HG03060 (cell line): ENCODE measurements around the gene ANKK1.

Source experiments
- ATAC-seq: cut with Tn5 transposase; IDR thresholded peaks from one replicate; pipeline ENCODE4 v1.9.1; 2021; ENCODE audit warnings: low read depth, moderate number of reproducible peaks; ENCODE audit not compliant: unreplicated experiment

The ANKK1 gene, protein sequence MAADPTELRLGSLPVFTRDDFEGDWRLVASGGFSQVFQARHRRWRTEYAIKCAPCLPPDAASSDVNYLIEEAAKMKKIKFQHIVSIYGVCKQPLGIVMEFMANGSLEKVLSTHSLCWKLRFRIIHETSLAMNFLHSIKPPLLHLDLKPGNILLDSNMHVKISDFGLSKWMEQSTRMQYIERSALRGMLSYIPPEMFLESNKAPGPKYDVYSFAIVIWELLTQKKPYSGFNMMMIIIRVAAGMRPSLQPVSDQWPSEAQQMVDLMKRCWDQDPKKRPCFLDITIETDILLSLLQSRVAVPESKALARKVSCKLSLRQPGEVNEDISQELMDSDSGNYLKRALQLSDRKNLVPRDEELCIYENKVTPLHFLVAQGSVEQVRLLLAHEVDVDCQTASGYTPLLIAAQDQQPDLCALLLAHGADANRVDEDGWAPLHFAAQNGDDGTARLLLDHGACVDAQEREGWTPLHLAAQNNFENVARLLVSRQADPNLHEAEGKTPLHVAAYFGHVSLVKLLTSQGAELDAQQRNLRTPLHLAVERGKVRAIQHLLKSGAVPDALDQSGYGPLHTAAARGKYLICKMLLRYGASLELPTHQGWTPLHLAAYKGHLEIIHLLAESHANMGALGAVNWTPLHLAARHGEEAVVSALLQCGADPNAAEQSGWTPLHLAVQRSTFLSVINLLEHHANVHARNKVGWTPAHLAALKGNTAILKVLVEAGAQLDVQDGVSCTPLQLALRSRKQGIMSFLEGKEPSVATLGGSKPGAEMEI

DNA sequence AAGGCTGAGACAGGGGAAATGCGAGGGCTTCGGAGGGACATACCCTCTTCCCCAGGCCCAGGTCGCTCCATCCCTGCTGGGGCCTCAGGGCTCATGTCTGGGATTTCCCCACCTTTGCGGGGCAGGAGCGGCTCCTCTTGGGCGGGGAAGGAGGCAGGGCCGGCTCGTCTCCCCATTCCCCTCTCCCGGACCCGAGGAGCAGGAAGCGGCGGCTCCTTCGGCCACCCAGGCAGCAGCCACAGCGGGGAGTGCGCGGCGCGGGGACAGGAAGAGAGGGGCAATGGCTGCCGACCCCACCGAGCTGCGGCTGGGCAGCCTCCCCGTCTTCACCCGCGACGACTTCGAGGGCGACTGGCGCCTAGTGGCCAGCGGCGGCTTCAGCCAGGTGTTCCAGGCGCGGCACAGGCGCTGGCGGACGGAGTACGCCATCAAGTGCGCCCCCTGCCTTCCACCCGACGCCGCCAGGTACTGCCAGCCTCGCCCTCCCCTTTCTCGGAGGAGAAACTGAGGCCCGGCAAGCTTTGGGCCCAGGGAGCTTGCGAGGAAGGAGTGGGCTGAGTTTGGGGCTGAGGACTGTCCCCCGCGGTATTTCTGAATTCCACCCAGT, at the start of gene ANKK1:
Gene ANKK1, plus strand, starts transcription at position 175 of the 607 bp plus-strand sequence. Its CDS starts 106 bp downstream, at position 281.
- no peak for ATAC-seq

DNA sequence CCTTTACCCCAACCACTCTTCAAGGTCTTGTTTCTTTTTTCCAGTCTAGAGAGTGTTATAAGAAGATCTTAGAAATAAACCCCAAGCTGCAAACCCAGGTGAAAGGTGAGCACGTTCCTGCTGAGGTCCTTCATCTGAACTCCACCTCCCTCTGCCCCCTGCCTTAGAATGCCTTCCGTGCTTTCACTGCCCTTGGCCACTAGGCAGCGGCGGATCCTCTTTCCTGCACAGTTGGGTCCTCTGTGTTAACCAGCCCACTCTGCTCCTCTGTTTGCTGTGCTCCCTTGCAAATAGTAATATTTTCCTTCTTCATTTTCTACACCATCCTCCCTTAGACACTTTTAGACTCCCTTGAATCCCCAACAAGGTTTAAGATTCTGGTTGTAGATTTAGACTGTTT, 48.8 kb upstream of the ANKK1 start:
- no peak for ATAC-seq

DNA sequence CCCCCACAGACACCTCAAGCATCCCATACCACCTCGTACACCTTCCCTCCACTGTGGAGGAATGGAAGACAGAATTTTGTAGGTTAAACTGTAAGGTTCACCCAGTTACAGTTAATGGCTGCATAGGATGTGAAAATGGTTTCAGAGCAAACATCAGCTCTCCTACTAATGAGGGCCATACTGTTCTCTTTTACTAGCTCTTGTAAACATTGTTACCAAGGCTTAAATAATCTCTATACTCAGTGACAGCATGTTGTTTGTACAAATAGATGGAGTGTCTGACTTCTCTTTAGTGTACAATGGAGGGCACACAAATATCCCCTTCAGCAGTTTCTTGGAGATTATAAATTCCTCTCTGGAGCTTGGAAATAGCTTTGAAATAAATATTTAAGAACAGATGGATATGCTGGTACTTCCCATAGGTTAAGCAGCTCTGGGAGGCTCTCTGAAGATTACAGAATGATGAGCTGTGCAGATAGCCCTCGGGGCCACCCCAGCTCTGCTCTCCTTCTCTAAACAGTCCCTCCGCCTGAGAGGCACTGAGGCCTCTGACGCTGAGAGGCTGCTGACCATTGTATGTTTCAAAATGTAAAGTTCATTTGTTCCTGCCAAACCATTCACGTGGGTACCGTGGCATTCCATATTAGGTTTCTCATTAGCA, 47.5 kb upstream of the ANKK1 start:
- ATAC-seq = no peak

DNA sequence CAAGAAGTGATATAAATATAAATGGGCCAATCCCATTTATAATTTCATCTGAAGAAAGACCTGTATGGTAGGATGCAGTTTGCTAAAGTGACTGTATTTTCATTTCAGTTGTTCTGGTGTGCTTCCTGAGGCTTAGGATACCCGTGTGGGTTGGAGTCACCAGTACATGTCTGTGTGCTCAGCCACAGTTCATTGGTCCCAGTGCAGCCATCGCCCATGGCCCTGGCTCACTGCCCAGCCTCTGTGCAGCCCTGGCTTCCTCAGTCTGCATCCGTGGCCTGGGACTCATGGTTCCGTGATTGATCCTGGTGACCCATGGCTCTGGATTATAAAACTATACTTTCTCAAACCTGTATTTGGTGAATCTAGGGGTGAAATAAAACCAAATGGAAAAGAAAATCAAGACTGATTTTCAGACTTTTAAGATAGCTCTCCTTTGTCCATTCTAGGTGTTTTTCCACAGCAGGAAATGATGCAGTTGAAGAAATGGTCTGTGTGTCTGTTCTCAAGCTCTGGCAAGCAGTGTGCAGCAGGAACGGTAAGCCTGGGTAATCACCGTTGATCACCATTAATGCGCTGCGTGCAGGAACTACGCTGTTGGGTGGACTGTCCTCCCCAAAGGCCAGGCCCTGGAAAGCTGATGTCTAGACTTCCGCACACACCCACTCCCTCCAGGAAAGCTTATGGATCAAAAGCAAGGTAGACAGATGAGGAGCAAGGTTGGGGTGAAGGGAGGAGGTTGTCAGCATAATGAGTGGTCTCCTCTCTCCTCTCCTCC, 46.0 kb upstream of the ANKK1 start:
- ATAC-seq = no peak

DNA sequence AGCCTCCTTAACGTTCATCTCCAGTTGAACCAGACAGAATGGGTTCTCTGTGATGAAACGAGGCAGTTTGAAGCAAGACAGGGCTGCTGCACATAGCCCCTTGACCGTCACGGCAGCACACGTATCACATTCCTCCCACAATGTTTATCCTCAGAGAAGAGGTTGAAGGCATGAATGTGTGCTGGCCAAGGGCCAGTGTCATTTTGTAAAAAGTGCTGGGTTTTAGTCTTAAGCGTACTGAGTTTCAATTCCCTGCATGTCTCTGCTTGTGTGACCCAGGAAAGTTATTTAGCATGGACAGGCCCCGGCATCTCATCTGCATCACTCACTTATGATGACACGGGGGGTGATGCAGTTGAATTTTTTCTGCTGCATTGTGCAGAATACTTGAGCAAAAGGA, 41.6 kb upstream of the ANKK1 start:
- ATAC-seq = no peak

DNA sequence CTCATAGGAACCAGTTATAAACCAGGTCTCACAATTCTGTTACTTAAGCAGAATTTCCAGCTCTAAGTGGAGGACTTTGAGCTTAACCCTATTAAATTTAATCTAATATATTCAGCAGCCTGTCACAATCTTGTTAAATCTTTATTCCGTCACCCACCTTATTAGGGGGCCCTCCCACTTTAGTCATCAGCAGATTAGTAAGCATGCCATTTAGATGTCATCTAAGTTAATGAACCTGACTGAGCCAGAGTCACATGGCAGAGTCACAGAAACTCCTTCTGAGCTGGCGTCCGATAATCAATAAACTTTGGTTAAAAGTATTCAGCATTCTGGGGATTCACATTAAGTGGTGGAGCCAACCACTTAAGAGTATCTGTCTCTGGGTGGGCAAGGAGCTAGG, 38.1 kb upstream of the ANKK1 start:
- ATAC-seq = no peak

DNA sequence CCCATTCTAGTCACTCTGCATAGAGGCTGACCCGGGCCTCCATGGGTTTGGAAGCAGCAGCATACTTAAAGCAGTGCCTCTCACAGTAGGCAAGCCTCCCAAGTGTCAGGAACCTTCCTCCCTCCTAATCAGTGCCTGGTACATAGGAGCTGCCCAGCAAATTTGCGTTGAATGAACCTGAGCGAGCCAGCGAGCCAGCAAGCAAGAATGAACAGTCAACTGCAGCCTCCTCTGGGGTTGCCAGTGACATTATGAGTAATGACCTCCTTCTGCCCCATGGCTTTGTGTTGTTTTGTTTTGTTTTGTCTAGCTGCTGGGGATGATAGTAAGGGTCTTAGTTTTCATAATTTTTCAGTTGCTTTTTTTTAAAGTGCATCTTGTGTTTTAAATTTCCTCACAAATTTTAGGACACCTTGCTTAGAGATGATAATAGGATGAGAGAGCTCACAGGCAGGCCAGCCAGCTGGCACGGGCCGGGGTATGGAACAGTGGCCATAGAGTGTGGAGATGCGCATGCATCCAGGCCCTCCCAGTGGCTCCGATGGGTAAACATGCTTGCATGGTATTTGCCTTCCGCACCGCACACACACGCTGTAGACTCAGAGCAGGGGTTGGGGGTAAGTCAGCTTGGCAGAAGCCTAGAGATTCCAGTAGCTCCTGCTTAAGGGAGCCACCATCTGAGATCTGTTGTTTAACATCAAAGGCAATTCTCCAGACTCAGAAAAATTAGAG, 37.1 kb upstream of the ANKK1 start:
- no peak for ATAC-seq

DNA sequence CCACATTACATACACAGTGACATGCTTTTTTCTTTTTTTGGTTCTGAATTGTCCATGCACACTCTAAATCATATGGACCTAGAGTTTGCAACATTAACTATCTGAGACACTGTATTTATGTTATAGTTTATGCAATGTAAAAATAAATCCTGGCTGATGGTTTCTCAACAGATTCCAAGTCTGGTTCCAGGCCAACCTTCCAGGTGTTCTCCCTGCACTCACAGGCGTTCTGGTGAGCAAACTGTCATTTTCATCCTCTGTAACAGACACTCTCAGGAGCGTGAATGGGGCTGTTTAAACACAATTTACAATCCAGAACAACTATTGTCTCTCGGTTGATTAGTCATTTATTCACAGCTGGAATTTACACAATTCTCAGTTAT, 36.5 kb upstream of the ANKK1 start:
- no peak for ATAC-seq

DNA sequence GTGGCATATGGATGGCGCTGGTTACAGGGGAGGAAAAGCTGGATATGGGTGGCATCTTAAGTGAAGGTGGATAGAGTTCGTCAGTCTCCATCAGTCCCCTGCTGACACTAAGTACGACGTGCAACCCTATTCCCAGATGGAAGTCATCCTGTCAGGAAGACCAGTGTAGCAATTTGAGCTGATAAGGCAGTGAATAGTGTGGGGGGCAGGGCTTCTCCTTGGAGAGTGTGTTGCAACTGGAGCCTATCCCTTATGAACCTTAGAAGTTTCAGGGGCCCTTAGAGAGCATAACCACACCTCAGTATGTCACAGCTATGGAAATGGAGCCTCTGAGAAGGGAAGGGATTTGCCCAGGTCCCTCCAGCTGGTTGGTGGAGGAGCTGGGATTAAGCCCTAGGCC, 36.1 kb upstream of the ANKK1 start:
- ATAC-seq = no peak

DNA sequence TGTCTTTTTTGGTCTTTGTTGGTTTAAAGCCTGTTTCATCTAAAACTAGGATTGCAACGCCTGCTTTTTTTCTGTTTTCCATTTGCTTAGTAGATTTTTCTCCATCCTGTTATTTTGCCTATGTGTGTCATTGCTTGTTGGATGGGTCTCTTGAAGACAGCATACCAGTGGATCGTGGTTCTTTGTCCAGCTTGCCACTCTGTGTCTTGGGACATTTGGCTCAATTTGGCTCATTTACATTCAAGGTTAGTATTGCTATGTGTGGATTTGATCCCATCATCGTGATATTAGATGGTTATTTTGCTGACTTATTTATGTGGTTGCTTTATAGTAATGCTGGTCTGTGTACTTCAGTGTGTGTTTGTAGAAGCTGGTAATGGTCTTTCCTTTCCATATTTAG, 31.4 kb upstream of the ANKK1 start:
- no peak for ATAC-seq

DNA sequence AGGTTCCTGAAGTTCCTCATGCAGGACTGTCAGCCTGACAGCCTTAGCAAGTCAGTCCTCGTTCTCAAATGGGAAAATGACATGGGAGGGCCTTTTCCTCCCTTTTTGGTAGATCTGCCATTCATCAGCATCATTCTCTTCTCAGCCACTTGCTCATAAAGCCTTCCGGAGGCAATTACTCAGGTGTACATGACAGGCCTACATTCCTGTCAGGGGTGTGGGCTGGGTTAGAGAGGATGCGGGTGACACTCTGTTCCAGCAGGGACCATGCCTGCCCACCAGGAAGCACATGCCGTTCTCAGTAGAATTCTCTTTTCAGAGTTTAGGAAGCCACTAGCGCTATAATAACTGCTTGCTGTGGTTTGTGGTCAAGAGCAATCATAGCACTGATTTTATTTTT, 24.2 kb upstream of the ANKK1 start:
- no peak for ATAC-seq

DNA sequence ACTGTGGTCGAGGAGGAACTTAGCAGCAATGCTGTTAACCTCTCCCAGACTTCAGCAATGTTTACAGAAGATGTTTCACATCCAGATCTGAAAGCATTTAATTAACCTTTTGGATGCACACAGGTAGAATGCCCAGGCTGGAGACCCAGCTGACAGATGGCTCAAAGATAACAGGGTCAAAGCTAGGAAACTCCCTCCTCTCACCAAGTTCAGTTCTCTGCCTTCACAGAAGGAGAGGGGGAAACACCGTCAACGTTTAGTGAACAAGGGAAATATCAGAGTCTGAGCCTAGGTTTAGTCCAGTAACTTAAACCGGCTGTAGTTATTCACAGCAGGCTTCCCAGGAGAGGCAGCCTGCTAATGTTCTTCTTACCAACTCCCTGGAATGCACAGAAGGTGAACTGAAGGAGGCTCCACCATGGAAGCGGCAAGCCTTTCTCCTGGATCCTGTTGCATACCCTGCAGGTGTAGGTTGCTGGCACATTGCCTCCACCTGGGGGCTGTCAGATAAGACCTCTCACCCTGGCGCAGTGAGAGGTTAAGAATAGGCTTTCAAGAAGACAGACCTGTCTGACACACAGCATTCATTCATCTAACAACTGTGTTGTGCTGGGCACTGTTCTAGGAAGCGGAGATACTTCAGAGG, 23.5 kb upstream of the ANKK1 start:
- ATAC-seq = no peak

DNA sequence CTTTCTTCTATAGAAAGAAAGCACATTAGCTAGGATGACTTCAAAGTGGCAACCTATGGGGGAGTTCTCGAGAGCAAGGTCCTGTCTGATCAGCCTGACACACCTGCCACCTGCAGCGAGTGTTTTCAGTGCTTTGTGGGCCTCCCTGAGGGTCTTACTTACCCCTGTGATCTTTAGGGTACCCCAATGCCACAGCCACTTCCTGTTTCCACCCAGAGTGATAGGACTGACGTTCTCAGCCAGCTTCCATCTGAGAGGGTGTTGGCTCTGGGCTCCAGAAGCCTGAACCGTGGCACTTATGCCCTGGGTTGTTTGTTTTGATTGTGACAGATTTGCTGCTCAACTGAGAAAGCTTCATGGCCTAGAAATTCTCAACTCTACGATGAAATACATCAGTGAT, 21.7 kb upstream of the ANKK1 start:
- ATAC-seq = no peak

DNA sequence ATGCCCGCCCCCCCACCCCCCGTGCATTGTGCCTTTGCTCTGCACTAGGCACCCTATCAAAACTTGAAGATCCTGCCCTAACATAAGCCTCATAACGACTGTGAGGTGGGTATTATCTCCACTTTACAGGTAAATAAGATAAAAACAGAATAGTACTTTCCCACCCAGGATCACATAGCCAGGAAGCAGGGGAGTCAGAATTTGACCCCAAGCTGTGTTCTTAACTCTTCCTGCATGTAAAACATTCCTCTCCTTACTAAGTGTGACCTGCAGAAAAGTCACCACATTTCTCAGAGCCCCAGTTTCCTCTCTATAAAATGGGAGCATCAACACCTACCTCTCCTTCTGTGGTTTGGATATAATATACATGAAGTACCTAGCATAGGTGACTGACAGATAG, 18.2 kb upstream of the ANKK1 start:
- no peak for ATAC-seq

DNA sequence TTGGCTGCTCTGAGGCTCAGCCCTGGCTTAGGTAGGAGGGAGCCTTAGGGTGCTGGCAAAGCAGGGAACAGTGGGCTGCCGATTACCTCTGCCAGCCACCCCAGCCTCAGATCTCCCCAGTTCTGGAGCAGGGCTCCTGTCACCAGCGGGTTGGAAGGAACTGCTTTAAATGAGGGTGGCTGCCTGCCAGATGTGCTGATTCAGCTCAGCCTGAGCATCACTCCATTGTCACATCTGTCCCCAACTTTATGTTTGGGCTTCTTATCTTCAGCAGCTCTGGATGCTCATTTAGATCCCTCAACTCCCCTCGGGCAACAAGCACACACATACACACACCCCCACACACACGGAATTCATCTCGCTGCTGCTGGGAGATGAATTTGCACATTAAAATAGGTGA, 16.9 kb upstream of the ANKK1 start:
- ATAC-seq = no peak

DNA sequence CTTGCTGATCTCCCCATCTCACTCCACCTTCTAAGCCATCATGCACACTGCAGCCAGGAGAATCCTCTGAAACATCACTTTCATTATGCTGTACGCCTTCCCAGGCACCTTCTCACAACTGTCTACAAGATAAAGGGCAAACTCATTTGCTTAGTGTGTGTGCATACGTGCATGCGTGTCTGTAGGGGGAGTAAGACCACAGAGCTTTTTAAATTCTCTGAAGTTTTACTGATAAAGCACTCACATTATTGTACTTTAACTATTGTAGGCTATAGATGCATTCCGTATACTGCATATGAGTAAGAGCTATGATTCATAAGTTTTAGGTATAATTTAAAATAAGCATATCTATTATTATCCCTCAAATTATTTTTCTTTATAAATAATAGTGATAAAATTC, 15.3 kb upstream of the ANKK1 start:
- ATAC-seq = no peak

DNA sequence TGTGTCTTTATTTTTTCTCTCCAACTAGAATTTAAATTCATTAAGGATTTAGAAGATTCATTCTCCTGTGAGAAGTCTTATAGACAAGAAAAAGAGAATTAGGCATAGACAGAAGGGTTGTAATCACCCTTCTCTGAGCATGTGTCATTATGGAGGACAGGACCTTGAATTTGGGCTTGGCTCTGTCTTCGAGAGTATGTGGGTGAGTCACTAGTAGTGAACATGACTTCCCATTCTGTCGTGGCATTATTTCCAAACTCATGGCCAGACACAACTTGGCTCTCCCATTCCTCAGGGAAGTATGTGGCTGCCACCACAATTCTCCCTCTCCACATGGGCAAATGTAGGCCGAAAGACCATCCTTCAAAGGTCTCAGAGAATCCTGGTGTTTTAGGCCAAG, 14.3 kb upstream of the ANKK1 start:
- no peak for ATAC-seq

DNA sequence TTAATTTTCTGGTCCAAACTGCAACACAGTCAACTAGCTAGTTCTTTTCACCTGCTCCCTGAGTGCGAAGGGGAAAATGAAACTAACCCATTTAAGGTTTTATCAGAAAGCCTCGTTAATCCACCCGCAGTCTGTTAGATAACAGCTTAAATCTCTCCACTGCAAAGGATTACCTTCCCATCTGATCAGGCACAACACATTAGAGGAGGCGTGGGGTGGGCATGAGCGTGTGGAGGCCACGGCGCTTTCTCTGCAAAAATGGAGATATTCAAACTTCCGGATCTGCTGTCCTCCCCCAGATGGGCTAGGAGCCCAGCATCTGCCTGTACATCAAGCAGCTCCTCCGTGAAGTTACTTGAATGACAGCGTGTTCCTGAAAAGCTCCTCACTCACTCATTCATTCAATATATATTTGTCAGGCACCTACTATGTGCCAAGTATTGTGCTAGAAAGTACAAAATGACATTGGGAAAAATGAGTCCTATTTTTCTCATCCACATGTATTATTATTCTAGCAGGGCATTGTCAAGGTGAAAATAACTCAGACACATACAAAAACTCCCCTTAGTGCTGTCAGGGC, 13.5 kb upstream of the ANKK1 start:
- ATAC-seq = no peak

DNA sequence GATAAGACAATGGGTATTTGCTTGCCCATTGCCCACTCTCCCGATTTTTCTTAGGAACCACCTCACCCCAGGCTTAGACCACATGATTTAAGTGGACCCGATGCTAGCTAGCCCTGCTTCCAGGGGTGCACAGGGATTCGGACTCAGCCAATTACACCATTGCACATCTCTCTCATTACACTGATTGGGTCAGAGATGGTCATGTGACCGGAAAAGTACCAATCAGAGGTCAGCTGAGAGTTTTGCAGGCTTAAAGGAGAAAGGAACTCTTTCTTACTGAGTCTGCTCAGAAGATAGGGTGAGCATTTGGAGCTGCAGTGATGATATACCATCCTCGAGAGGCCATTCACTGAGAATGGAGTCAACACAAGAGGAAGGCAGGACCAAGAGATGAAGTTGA, 12.2 kb upstream of the ANKK1 start:
- ATAC-seq = no peak
